ENCODE data around the gene ELFN1.

ELFN1 gene

GRCh38 chr7:1719913-1720312, 49.8 kb downstream of the ELFN1 start:
- H3K9me3 ChIP-seq: no peaks in the 10 kb centered on the region
- no peak overlapping the region for H3K27ac ChIP-seq

GRCh38 chr7:1720326-1720725, 50.2 kb downstream of the ELFN1 start:
- Histone ChIP-seq H3K27ac (no peak overlapping the region), H4K20me1 (peaks cover 7% of the 10 kb centered on the region; the same call in 1 of the 2 replicates)
- no peak for TF ChIP-seq Cebpa-rat (IDR thresholded peaks at IDR 0.05)

More at GRCh38 chr7:1719913-1720312, 49.8 kb downstream of the ELFN1 start:
- H3K36me3 ChIP-seq: peaks cover 3% of the 10 kb centered on the region; the same call in 1 of the 2 replicates
- H4K20me1 ChIP-seq: peaks cover 10% of the 10 kb centered on the region; the same call in 1 of the 2 replicates
- no peak for TF ChIP-seq Cebpa-rat (IDR thresholded peaks at IDR 0.05)
- no peaks in the 10 kb centered on the region for H3K27me3 ChIP-seq
- no peak overlapping the region for H3K4me3 ChIP-seq
- H3K4me1 ChIP-seq: peaks cover 22% of the 10 kb centered on the region
- no peak overlapping the region for H3K4me2 ChIP-seq
- no peak overlapping the region for H3K9ac ChIP-seq

GRCh38 chr7:1721047-1721690, 51.1 kb downstream of the ELFN1 start:
- no peak for TF ChIP-seq Cebpa-rat (IDR thresholded peaks at IDR 0.05)
- no peak overlapping the region for H3K4me2 ChIP-seq

More at GRCh38 chr7:1720326-1720725, 50.2 kb downstream of the ELFN1 start:
- Histone ChIP-seq H3K9me3 (no peaks in the 10 kb centered on the region), H3K4me1 (peaks cover 18% of the 10 kb centered on the region), H3K4me3 (no peak overlapping the region), H3K9ac (no peak overlapping the region), H3K27me3 (no peaks in the 10 kb centered on the region), H3K36me3 (peaks cover 3% of the 10 kb centered on the region; the same call in 1 of the 2 replicates), H3K4me2 (no peak overlapping the region)

GRCh38 chr7:1723254-1723653, 53.2 kb downstream of the ELFN1 start:
- H3K27me3 ChIP-seq: no peaks in the 10 kb centered on the region
- H3K4me1 ChIP-seq: peaks cover 9% of the 10 kb centered on the region
- no peaks in the 10 kb centered on the region for H3K9me3 ChIP-seq
- H3K4me2 ChIP-seq: no peak overlapping the region
- H3K36me3 ChIP-seq: peaks cover under 1% of the 10 kb centered on the region; the same call in 1 of the 2 replicates
- H4K20me1 ChIP-seq: peaks cover 4% of the 10 kb centered on the region; the same call in 1 of the 2 replicates
- no peak overlapping the region for H3K9ac ChIP-seq
- no peak overlapping the region for H3K27ac ChIP-seq
- no peak for TF ChIP-seq Cebpa-rat (IDR thresholded peaks at IDR 0.05)
- H3K4me3 ChIP-seq: no peak overlapping the region

More at GRCh38 chr7:1721047-1721690, 51.1 kb downstream of the ELFN1 start:
- Histone ChIP-seq H3K4me1 (peaks cover 15% of the 10 kb centered on the region), H3K27ac (no peak overlapping the region), H4K20me1 (peaks cover 4% of the 10 kb centered on the region; the same call in 1 of the 2 replicates), H3K9me3 (no peaks in the 10 kb centered on the region), H3K27me3 (no peaks in the 10 kb centered on the region), H3K36me3 (peaks cover 3% of the 10 kb centered on the region; the same call in 1 of the 2 replicates), H3K9ac (no peak overlapping the region), H3K4me3 (no peak overlapping the region)

GRCh38 chr7:1724118-1724910, 54.2 kb downstream of the ELFN1 start:
- peaks cover 10% of the 10 kb centered on the region for H3K9me3 ChIP-seq
- no peak for TF ChIP-seq Cebpa-rat (IDR thresholded peaks at IDR 0.05)
- no peak overlapping the region for H3K27ac ChIP-seq
- H3K4me1 ChIP-seq: peaks cover 11% of the 10 kb centered on the region
- H3K4me2 ChIP-seq: no peak overlapping the region
- H4K20me1 ChIP-seq: peaks cover 4% of the 10 kb centered on the region; the same call in 1 of the 2 replicates
- H3K4me3 ChIP-seq: no peak overlapping the region
- H3K27me3 ChIP-seq: no peaks in the 10 kb centered on the region
- no peak overlapping the region for H3K9ac ChIP-seq
- H3K36me3 ChIP-seq: peaks cover 10% of the 10 kb centered on the region; the same call in 1 of the 2 replicates

- Histone ChIP-seq H3K9ac (no peak overlapping the region), H3K4me3 (no peak overlapping the region), H3K27me3 (no peaks in the 10 kb centered on the region), H3K27ac (no peak overlapping the region), H4K20me1 (peaks cover 4% of the 10 kb centered on the region; the same call in 1 of the 2 replicates), H3K36me3 (peaks cover 10% of the 10 kb centered on the region; the same call in 1 of the 2 replicates), H3K9me3 (peaks cover 13% of the 10 kb centered on the region), H3K4me2 (no peak overlapping the region), H3K4me1 (peaks cover 20% of the 10 kb centered on the region)
- TF ChIP-seq Cebpa-rat (IDR thresholded peaks at IDR 0.05): no peak
These were observed 55.2 kb downstream of the ELFN1 start for GRCh38 chr7:1725199-1725690.

- no peak overlapping the region; the same call in 1 of the 2 replicates for H3K4me2 ChIP-seq
- H3K4me1 ChIP-seq: peaks cover 20% of the 10 kb centered on the region
- H3K36me3 ChIP-seq: peaks cover 10% of the 10 kb centered on the region; the same call in 1 of the 2 replicates
- no peak overlapping the region for H3K4me3 ChIP-seq
- H3K9me3 ChIP-seq: peaks cover 13% of the 10 kb centered on the region
- H3K27me3 ChIP-seq: no peaks in the 10 kb centered on the region
- H4K20me1 ChIP-seq: peaks cover 4% of the 10 kb centered on the region; the same call in 1 of the 2 replicates
- H3K9ac ChIP-seq: no peak overlapping the region
- H3K27ac ChIP-seq: no peak overlapping the region
- TF ChIP-seq Cebpa-rat (IDR thresholded peaks at IDR 0.05): no peak
These were observed 55.9 kb downstream of the ELFN1 start for GRCh38 chr7:1725766-1726630.

- Histone ChIP-seq H3K27ac (no peak overlapping the region), H3K36me3 (peaks cover 10% of the 10 kb centered on the region; the same call in 1 of the 2 replicates), H3K27me3 (no peaks in the 10 kb centered on the region), H3K4me2 (no peak overlapping the region), H3K4me3 (no peak overlapping the region), H4K20me1 (peaks cover 4% of the 10 kb centered on the region; the same call in 1 of the 2 replicates), H3K9me3 (peaks cover 13% of the 10 kb centered on the region), H3K9ac (no peak overlapping the region), H3K4me1 (peaks cover 30% of the 10 kb centered on the region)
- TF ChIP-seq Cebpa-rat (IDR thresholded peaks at IDR 0.05): no peak
These were observed 57.0 kb downstream of the ELFN1 start for GRCh38 chr7:1727079-1727478.

Measured in BLaER1 (cell line).